ENCODE results near the gene NUP153.

The NUP153 gene

GRCh38 chr6:17656644-17657043 is 50.1 kb downstream of the NUP153 start:
- 100% methylated on average over 1 to 2 of the region's 3 CpGs for WGBS, 2 experiments (ENCODE audit: insufficient coverage in 2 of 2)
- no peaks in the 10 kb centered on the region for H3K9me3 ChIP-seq (ENCODE audit: control insufficient read depth, low read length)
- no peak overlapping the region for H3K4me3 ChIP-seq (ENCODE audit: extremely low read depth, insufficient read depth, low read length, poor library complexity, severe bottlenecking)
- no peak overlapping the region for H3K27ac ChIP-seq (ENCODE audit: low read depth, low read length, severe bottlenecking)
- H3K36me3 ChIP-seq (ENCODE audit: control insufficient read depth, insufficient read depth, low read length): peaks cover 76% of the 10 kb centered on the region
- no peaks in the 10 kb centered on the region for H3K4me1 ChIP-seq (ENCODE audit: control insufficient read depth, insufficient read depth, low read length, poor library complexity, severe bottlenecking)

- H3K27ac ChIP-seq (ENCODE audit: low read depth, low read length, severe bottlenecking): no peak overlapping the region
- no peaks in the 10 kb centered on the region for H3K9me3 ChIP-seq (ENCODE audit: control insufficient read depth, low read length)
- no CpG with 5 or more reads among the region's 1 CpG for WGBS, 2 experiments (ENCODE audit: insufficient coverage in 2 of 2)
- H3K36me3 ChIP-seq (ENCODE audit: control insufficient read depth, insufficient read depth, low read length): peaks cover 71% of the 10 kb centered on the region
- no peak overlapping the region for H3K4me3 ChIP-seq (ENCODE audit: extremely low read depth, insufficient read depth, low read length, poor library complexity, severe bottlenecking)
- no peaks in the 10 kb centered on the region for H3K4me1 ChIP-seq (ENCODE audit: control insufficient read depth, insufficient read depth, low read length, poor library complexity, severe bottlenecking)
Observed at GRCh38 chr6:17656092-17656491, 50.6 kb downstream of the NUP153 start.

DNA sequence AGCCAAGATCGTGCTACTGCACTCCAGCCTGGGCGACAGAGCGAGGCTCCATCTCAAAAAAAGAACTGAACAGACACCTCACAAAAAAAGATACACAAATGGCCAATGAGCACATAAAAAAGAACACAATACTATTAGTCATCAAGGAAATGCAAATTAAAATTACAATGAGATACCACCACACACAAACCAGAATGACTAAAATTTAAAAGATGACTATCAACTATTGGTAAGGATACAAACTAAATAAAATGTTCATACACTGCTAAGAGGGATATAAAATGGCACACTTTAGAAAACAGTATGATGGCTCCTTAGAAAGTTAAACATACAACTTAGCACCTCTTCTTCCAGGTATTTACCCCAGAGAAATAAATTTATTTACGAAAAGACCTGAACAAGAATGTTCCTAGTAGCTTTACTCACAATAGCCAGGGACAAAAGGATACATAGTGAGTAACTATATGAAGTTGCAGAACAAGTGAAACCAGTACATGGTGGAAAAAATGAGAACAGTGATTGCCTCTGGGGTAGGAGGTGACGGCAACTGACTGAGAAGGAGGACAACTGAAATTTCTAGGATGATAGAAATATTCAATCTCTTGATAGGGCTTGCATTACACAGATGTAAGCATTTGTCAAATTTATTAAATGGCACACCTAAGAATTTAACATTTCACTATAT is 53.4 kb downstream of the NUP153 start:
- Histone ChIP-seq H3K27ac (ENCODE audit: low read depth, low read length, severe bottlenecking) (no peak overlapping the region), H3K4me3 (ENCODE audit: extremely low read depth, insufficient read depth, low read length, poor library complexity, severe bottlenecking) (no peak overlapping the region), H3K36me3 (ENCODE audit: control insufficient read depth, insufficient read depth, low read length) (peaks cover 70% of the 10 kb centered on the region), H3K4me1 (ENCODE audit: control insufficient read depth, insufficient read depth, low read length, poor library complexity, severe bottlenecking) (no peaks in the 10 kb centered on the region), H3K9me3 (ENCODE audit: control insufficient read depth, low read length) (no peaks in the 10 kb centered on the region)
- WGBS, 2 experiments (ENCODE audit: insufficient coverage in 2 of 2): 100% methylated on average over 1 to 4 of the region's 5 CpGs

DNA sequence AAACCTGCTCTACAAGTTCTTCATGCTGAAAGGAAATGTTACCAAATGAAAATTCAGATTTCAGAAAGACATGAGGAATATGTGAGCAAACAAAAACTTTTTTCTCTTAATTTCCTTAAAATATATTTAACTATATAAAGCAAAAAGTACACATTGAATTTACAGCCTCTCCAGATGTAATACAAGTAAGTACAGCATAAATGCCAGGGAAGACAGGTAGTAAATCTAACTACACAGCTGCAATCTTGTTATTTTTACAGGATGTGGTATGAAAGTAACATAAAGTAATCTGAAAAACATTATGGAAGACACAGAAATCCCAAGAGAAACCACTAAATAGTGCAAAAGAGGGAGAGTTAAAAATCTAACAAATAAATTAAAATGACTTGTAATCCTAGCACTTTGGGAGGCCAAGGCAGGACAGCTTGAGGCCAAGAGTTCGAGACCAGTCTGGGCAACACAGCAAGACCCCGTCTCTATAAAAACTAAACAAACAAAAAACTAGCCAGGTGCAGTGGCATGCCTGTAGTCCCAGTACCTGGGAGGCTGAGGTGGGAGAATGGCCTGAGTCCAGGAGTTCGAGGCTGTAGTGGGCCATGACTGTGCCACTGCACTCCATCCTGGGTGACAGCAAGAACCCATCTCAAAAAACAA is 55.9 kb downstream of the NUP153 start:
- Histone ChIP-seq H3K27ac (ENCODE audit: low read depth, low read length, severe bottlenecking) (no peak overlapping the region), H3K36me3 (ENCODE audit: control insufficient read depth, insufficient read depth, low read length) (peaks cover 74% of the 10 kb centered on the region), H3K4me3 (ENCODE audit: extremely low read depth, insufficient read depth, low read length, poor library complexity, severe bottlenecking) (no peak overlapping the region), H3K4me1 (ENCODE audit: control insufficient read depth, insufficient read depth, low read length, poor library complexity, severe bottlenecking) (no peaks in the 10 kb centered on the region), H3K9me3 (ENCODE audit: control insufficient read depth, low read length) (no peaks in the 10 kb centered on the region)
- WGBS, 2 experiments (ENCODE audit: insufficient coverage in 2 of 2): 100% methylated on average over 1 of the region's 3 CpGs; no CpG with 5 or more reads in 1 of the 2 experiments

DNA sequence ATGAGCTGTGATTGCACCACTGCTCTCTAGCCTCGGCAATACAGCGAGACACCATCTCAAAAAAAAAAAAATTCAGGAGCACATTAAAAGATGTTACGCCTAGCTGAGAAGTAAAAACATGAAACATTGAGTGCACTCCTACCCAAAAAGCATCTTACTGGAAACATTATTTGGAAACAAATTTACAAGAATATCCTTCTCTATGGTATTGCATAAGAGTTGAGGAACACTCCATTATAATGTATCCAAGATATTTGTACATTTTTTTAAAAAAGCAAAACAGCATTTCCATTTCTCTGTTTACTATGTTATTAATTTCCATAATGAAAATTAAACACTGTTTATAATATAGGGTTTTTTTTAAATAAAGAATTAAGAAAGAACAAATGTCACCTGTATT is 58.0 kb downstream of the NUP153 start:
- H3K36me3 ChIP-seq (ENCODE audit: control insufficient read depth, insufficient read depth, low read length): peaks cover 82% of the 10 kb centered on the region
- H3K4me1 ChIP-seq (ENCODE audit: control insufficient read depth, insufficient read depth, low read length, poor library complexity, severe bottlenecking): no peaks in the 10 kb centered on the region
- 85 to 100% methylated on average over 2 to 3 of the region's 3 CpGs for WGBS, 2 experiments (ENCODE audit: insufficient coverage in 2 of 2)
- no peaks in the 10 kb centered on the region for H3K9me3 ChIP-seq (ENCODE audit: control insufficient read depth, low read length)
- no peak overlapping the region for H3K27ac ChIP-seq (ENCODE audit: low read depth, low read length, severe bottlenecking)
- H3K4me3 ChIP-seq (ENCODE audit: extremely low read depth, insufficient read depth, low read length, poor library complexity, severe bottlenecking): no peak overlapping the region

DNA sequence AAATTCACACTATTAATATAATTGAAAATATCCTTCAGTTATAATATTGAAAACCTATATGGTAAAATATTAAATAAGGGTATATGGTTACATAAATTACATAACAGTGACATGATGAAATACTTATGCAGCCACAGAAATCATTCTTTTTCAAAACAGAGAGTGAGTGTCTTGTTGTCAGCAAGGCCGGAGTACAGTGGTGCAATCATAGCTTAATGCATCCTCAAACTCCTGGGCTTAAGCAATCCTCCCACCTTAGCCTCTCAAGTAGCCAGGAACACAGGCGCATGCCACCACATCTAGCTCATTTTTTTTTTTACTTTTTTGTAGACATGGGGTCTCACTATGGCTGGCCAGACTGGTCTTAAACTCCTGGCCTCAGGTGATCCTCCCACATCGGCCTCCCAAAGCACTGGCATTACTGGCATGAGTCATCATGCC is 66.2 kb downstream of the NUP153 start:
- H3K9me3 ChIP-seq (ENCODE audit: control insufficient read depth, low read length): no peaks in the 10 kb centered on the region
- H3K4me3 ChIP-seq (ENCODE audit: extremely low read depth, insufficient read depth, low read length, poor library complexity, severe bottlenecking): no peak overlapping the region
- no peak overlapping the region for H3K27ac ChIP-seq (ENCODE audit: low read depth, low read length, severe bottlenecking)
- WGBS, 2 experiments (ENCODE audit: insufficient coverage in 2 of 2): 96 to 100% methylated on average over 2 to 3 of the region's 3 CpGs
- H3K4me1 ChIP-seq (ENCODE audit: control insufficient read depth, insufficient read depth, low read length, poor library complexity, severe bottlenecking): no peaks in the 10 kb centered on the region
- H3K36me3 ChIP-seq (ENCODE audit: control insufficient read depth, insufficient read depth, low read length): peaks cover 84% of the 10 kb centered on the region

- Histone ChIP-seq H3K9me3 (ENCODE audit: control insufficient read depth, low read length) (no peaks in the 10 kb centered on the region), H3K36me3 (ENCODE audit: control insufficient read depth, insufficient read depth, low read length) (peaks cover 82% of the 10 kb centered on the region), H3K4me3 (ENCODE audit: extremely low read depth, insufficient read depth, low read length, poor library complexity, severe bottlenecking) (no peak overlapping the region), H3K4me1 (ENCODE audit: control insufficient read depth, insufficient read depth, low read length, poor library complexity, severe bottlenecking) (no peaks in the 10 kb centered on the region), H3K27ac (ENCODE audit: low read depth, low read length, severe bottlenecking) (no peak overlapping the region)
- no CpG with 5 or more reads among the region's 2 CpGs for WGBS, 2 experiments (ENCODE audit: insufficient coverage in 2 of 2)
Observed at GRCh38 chr6:17638212-17638715, 68.5 kb downstream of the NUP153 start.

DNA sequence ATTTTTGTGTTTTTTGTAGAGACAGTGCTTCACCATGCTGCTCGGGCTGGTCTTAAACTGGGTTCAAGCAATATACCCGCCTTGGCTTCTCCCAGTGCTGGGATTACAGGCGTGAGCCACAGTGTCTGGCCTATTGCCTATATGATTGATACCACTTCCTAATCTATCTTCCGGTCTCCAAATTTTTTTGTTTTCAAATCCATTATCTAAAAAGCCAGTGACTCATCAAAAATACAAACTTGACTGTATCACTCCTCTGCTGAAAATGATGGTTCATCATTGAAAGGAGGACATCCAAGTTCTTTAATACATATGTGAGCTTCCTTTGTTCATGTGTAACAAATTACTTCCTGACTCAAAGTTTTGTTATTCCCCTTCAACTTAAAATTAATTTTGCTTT is 71.2 kb downstream of the NUP153 start:
- no peaks in the 10 kb centered on the region for H3K9me3 ChIP-seq (ENCODE audit: control insufficient read depth, low read length)
- no peak overlapping the region for H3K4me3 ChIP-seq (ENCODE audit: extremely low read depth, insufficient read depth, low read length, poor library complexity, severe bottlenecking)
- H3K4me1 ChIP-seq (ENCODE audit: control insufficient read depth, insufficient read depth, low read length, poor library complexity, severe bottlenecking): no peaks in the 10 kb centered on the region
- WGBS, 2 experiments (ENCODE audit: insufficient coverage in 2 of 2): 93 to 97% methylated on average over 2 to 3 of the region's 4 CpGs
- H3K27ac ChIP-seq (ENCODE audit: low read depth, low read length, severe bottlenecking): no peak overlapping the region
- H3K36me3 ChIP-seq (ENCODE audit: control insufficient read depth, insufficient read depth, low read length): peaks cover 82% of the 10 kb centered on the region

- Histone ChIP-seq H3K27ac (ENCODE audit: low read depth, low read length, severe bottlenecking) (no peak overlapping the region), H3K36me3 (ENCODE audit: control insufficient read depth, insufficient read depth, low read length) (peaks cover 84% of the 10 kb centered on the region)
Observed at GRCh38 chr6:17633465-17634188, 73.1 kb downstream of the NUP153 start.

GRCh38 chr6:17632934-17633333 is 73.8 kb downstream of the NUP153 start:
- Histone ChIP-seq H3K36me3 (ENCODE audit: control insufficient read depth, insufficient read depth, low read length) (peaks cover 84% of the 10 kb centered on the region), H3K4me1 (ENCODE audit: control insufficient read depth, insufficient read depth, low read length, poor library complexity, severe bottlenecking) (no peaks in the 10 kb centered on the region), H3K4me3 (ENCODE audit: extremely low read depth, insufficient read depth, low read length, poor library complexity, severe bottlenecking) (no peak overlapping the region), H3K9me3 (ENCODE audit: control insufficient read depth, low read length) (no peaks in the 10 kb centered on the region), H3K27ac (ENCODE audit: low read depth, low read length, severe bottlenecking) (no peak overlapping the region)
- no CpG with 5 or more reads among the region's 1 CpG for WGBS, 2 experiments (ENCODE audit: insufficient coverage in 2 of 2)

More at GRCh38 chr6:17633465-17634188, 73.1 kb downstream of the NUP153 start:
- Histone ChIP-seq H3K4me3 (ENCODE audit: extremely low read depth, insufficient read depth, low read length, poor library complexity, severe bottlenecking) (no peak overlapping the region), H3K4me1 (ENCODE audit: control insufficient read depth, insufficient read depth, low read length, poor library complexity, severe bottlenecking) (no peaks in the 10 kb centered on the region), H3K9me3 (ENCODE audit: control insufficient read depth, low read length) (no peaks in the 10 kb centered on the region)
- WGBS, 2 experiments (ENCODE audit: insufficient coverage in 2 of 2): 93 to 100% methylated on average over 1 to 2 of the region's 2 CpGs
